ENCODE results near the gene PIK3CD.

DNA sequence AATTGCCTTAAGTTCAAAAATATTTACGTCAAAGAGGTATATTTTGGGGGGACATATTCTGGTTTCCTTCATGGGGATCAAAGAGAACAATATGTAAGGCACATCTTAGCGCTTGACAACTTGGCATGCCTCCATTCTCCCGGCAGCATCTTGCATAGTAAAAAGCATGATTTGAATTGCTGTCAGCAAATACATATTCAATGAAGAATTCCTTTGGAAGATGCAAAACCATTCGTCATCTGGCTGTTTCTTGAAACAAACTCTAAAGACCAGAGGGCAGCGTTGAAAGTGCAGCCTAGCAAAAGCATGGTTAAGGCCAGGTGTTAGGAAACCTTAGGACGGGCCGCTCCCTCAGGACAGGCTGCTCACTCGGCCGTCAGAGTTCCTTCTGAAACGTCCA, 3.4 kb upstream of the PIK3CD start:
- TF ChIP-seq, protein P1, sequence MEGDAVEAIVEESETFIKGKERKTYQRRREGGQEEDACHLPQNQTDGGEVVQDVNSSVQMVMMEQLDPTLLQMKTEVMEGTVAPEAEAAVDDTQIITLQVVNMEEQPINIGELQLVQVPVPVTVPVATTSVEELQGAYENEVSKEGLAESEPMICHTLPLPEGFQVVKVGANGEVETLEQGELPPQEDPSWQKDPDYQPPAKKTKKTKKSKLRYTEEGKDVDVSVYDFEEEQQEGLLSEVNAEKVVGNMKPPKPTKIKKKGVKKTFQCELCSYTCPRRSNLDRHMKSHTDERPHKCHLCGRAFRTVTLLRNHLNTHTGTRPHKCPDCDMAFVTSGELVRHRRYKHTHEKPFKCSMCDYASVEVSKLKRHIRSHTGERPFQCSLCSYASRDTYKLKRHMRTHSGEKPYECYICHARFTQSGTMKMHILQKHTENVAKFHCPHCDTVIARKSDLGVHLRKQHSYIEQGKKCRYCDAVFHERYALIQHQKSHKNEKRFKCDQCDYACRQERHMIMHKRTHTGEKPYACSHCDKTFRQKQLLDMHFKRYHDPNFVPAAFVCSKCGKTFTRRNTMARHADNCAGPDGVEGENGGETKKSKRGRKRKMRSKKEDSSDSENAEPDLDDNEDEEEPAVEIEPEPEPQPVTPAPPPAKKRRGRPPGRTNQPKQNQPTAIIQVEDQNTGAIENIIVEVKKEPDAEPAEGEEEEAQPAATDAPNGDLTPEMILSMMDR (IDR thresholded peaks at IDR 0.05): no peak
- TF ChIP-seq, protein P2, sequence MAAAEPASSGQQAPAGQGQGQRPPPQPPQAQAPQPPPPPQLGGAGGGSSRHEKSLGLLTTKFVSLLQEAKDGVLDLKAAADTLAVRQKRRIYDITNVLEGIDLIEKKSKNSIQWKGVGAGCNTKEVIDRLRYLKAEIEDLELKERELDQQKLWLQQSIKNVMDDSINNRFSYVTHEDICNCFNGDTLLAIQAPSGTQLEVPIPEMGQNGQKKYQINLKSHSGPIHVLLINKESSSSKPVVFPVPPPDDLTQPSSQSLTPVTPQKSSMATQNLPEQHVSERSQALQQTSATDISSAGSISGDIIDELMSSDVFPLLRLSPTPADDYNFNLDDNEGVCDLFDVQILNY (CRISPR knock-in tag; IDR thresholded peaks at IDR 0.05): no peak
- TF ChIP-seq NR2C2 (CRISPR knock-in tag; IDR thresholded peaks at IDR 0.05): no peak
